Pancreas (tissue), 10 donors: Measurements from ENCODE around the gene PDGFA. TPM values are rescaled to one million over a fixed set of nuclear protein-coding genes. Genes with fewer than 3 reads are reported as not detected.

Experiments used
- ATAC-seq, 4 donors: fragments of 200-7000 bp; cut with Tn5 transposase; one replicate each; pipeline versions ENCODE4 v1.8.0 to v1.9.1; 2020; ENCODE audit warnings: mild to moderate bottlenecking in 4 of 4, moderate library complexity in 4 of 4
- DNase-seq, 6 donors: peaks; one replicate each; pipeline ENCODE4 v3.0.0-alpha.2; 2020
- FAIRE-seq: peaks from 2 replicates; lab custom pipeline; 2012; peaks lifted over from hg19 to GRCh38; lab: Jason Lieb, UNC
- H3K27ac ChIP-seq, 4 donors: fragments of 200-600 bp; sonication (generic); 1 replicate in 3 of 4; 2 replicates in 1 of 4; pipeline versions ENCODE4 v1.5.0 to v1.8.0; 2020
- H3K27me3 ChIP-seq, 4 donors: fragments of 200-600 bp; one replicate each; pipeline ENCODE4 v1.8.0; 2021
- H3K36me3 ChIP-seq, 3 donors: fragments of 200-600 bp; sonication (generic) in 1 of 3; one replicate each; pipeline versions ENCODE4 v1.5.0 to v1.8.0; 2020 to 2021
- H3K4me1 ChIP-seq, 3 donors: fragments of 200-600 bp; one replicate each; pipeline ENCODE4 v1.8.0; 2021
- H3K4me3 ChIP-seq, 4 donors: fragments of 200-600 bp; sonication (generic) in 2 of 4; one replicate each; pipeline versions ENCODE4 v1.5.0 to v1.8.0; 2020 to 2021
- H3K9me3 ChIP-seq, 4 donors: fragments of 200-600 bp; one replicate each; pipeline ENCODE4 v1.8.0; 2021
- WGBS, 2 donors: extraction: QIAGEN DNeasy Blood & Tissue Kit; methylation state at CpG; one replicate each; pipeline ENCODE4 v1.1.7; 2013; 5-methylcytosine and 5-hydroxymethylcytosine counted together
- intact Hi-C, 3 donors: fragments of 100-400 bp; cut with DNase I; formaldehyde crosslinking; loops; one replicate each; pipeline versions ENCODE4 v1.11.1 to v1.14.2; 2022
- polyA plus RNA-seq, 2 donors: library from polyadenylated mRNA; stranded (reverse); fragments of 200-250 nt; gene quantifications; one replicate each; pipeline ENCODE4 v1.2.3, GENCODE V29; 2013
- total RNA-seq, 6 donors: library from RNA; stranded (reverse); fragmentation: NEBNext Ultra II Directional in 4 of 6; extraction: Animal tissue kit (Norgen Biotek cat#: 25700) in 4 of 6; gene quantifications; one replicate each; pipeline versions ENCODE4 v1.2.1 to v1.2.4, GENCODE V29; 2021 to 2023
- TF ChIP-seq, protein P1 (sequence below), 4 donors: fragments of 200-600 bp; sonication (generic) in 3 of 4; IDR thresholded peaks; one replicate each; pipeline versions ENCODE4 v1.5.0 to v1.8.0; 2021; ENCODE audit warnings: antibody characterized with exemption in 4 of 4
- donor health status: healthy with polysubstance abuse.
- donor health status: DM: no; HTN: no; CAD: no; lungs with moderate emphysema.
- donor health status: DM: no; HTN: no; CAD: no.
- donor health status: control.
- donor health status: control.
- donor health status: Bipolar disorder and iron deficiency.
- donor health status: DM: yes; HTN: yes; CAD: no.
- donor health status: DM: no; HTN: no; CAD: no.
- donor health status: DM: no; HTN: no; CAD: no.
- donor health status: DM: yes; HTN: yes; CAD: no.

PDGFA gene
- total and polyA plus RNA-seq, 8 donors = 53.3 to 175 (median 65.6) TPM

DNA sequence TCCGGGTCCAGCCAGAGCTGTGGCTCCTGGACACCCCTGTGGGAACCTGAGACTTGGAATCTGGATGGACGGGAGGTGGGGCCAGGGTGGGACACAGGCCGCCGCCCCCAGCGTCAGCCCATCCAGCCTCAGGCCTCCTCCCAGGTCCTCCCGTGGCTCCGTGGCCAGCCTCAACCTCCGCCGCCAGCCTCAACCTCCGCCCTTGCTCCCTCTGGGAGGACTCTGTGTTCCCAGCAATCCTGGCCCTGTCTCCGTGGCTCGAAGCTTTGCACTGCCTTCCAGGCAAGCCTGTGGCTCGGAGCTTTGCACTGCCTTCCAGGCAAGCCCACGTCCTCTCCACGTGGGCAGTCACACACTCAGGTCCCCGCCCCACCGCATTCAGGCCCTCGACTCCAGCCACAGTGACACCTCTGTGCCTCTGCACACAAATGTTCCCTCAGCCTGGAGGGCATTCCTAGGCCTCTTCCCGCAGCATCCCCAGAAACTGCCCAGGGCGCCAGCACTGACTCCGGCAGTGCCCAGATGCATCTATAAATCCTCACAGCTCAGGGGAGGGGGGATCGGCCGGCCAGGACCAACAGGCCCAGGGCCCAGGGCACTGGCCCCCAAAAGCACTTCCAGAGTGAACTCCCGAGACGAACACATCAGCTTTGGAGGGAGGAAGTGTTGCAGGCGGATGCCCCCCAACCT, 44.7 kb upstream of the PDGFA start:
- TF ChIP-seq, protein P1, sequence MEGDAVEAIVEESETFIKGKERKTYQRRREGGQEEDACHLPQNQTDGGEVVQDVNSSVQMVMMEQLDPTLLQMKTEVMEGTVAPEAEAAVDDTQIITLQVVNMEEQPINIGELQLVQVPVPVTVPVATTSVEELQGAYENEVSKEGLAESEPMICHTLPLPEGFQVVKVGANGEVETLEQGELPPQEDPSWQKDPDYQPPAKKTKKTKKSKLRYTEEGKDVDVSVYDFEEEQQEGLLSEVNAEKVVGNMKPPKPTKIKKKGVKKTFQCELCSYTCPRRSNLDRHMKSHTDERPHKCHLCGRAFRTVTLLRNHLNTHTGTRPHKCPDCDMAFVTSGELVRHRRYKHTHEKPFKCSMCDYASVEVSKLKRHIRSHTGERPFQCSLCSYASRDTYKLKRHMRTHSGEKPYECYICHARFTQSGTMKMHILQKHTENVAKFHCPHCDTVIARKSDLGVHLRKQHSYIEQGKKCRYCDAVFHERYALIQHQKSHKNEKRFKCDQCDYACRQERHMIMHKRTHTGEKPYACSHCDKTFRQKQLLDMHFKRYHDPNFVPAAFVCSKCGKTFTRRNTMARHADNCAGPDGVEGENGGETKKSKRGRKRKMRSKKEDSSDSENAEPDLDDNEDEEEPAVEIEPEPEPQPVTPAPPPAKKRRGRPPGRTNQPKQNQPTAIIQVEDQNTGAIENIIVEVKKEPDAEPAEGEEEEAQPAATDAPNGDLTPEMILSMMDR (IDR thresholded peaks at IDR 0.05) = no peak
- Histone ChIP-seq H3K36me3 (no peaks in the 10 kb centered on the region), H3K9me3 (no peaks in the 10 kb centered on the region), H3K27ac (no peak overlapping the region), H3K27me3 (no peaks in the 10 kb centered on the region), H3K4me3 (no peak overlapping the region), H3K4me1 (peaks cover 5 to 9% (median 8%) of the 10 kb centered on the region in 3 donors)
- intact Hi-C loops = no loop called here
- DNase-seq = peak in 2 of 6 donors; percentile 23 to 62
- no peak for FAIRE-seq
- no peak for ATAC-seq
- WGBS, 2 donors = 89 to 93% methylated on average over 25 to 26 of the region's 26 CpGs

DNA sequence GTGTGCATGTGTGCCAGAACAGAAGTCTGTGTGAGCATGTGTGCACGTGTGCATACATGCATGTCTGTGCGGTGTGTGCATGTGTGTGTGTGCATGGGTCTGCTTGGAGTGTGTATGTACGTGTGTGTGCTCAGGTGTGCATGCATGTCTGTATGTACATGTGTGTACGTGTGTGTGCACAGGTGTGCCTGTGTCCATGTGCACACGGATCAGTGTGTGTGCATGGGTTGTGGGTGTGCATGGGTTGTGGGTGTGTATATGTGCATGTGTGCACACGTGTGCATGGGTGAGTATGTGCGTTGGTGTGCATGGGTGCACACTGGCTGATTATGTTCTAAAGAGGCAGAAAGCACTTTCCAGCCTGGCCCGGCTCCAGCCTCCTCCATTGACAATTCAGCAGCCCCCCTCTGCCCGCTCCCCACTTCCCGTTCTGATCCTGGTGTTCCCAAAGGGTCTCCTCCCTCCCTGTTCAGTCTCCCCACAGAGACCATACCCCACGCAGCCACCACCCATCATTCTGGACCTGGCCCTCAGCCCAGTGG, 44.1 kb upstream of the PDGFA start:
- no peaks in the 10 kb centered on the region for H3K27me3 ChIP-seq
- peaks cover 5 to 9% (median 8%) of the 10 kb centered on the region in 3 donors for H3K4me1 ChIP-seq
- FAIRE-seq (no peak), ATAC-seq (no peak), DNase-seq (peak in 1 of 6 donors; percentile 34)
- intact Hi-C loops = no loop called here
- H3K4me3 ChIP-seq = no peak overlapping the region
- H3K27ac ChIP-seq = no peak overlapping the region
- 87 to 89% methylated on average over 11 of the region's 11 CpGs for WGBS, 2 donors
- TF ChIP-seq, protein P1 (IDR thresholded peaks at IDR 0.05) = no peak
- no peaks in the 10 kb centered on the region for H3K9me3 ChIP-seq
- no peaks in the 10 kb centered on the region for H3K36me3 ChIP-seq

DNA sequence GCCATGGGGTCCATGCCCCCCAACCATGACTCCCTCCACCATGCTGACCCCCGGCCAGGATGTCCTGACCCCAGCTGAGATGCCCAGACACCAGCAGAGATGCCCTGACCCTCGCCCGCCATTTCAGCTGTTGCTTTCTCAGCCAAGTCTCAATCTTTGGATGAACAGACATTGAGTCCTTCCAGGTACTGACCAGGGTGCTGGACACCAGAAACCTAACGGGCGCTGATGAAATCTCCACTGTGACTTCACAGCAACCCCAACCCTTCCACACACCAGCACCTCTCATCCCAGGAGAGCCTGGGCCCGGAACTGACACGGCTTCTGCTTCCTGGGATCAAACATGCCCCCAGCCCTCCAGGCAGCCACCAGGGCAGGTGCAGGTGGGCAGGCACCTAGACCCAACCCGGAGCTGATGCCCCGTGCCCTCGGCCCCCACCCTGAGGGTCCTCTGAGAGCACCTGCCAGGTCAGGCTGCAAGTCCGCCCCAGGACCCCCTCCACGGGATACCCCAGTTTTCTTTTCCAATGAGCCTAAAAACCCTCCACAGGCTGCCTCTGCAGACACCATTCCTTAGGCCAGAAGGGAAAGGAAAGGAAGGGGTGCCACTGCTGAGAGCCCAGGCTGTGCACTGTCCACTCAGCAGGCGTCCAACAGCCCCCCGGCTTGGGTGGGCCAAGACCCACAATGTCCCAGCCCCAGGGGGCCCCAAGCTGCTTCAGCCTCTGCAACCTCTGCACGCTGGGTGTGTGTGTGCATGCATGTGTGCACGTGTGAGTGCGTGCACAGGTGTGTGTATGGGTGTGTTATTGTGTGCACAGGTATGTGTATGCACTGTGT, 43.4 kb upstream of the PDGFA start:
- WGBS, 2 donors = 90 to 92% methylated on average over 17 of the region's 17 CpGs
- peak overlapping the region in 1 of 4 donors; percentile 68 for H3K27ac ChIP-seq

DNA sequence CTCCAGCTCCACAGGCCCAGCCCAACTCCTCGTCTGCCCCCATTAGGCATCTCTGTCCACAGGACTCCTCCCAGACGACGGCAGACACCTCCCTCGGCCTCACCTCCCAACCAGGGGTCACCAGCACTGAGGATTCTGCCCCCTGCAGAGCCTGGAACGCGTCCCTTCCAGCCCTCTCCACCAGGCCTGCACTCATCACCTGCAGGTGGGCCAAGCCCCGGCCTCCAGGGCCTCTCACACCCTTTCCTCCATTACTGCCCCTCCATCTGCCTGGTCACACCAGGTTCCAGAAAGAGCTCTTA, 42.7 kb upstream of the PDGFA start:
- H3K27me3 ChIP-seq = no peaks in the 10 kb centered on the region
- H3K4me1 ChIP-seq = peaks cover 5 to 9% (median 8%) of the 10 kb centered on the region in 3 donors
- no peak for FAIRE-seq
- ATAC-seq = peak; percentile 5 to 30 (median 10)
- TF ChIP-seq, protein P1 (IDR thresholded peaks at IDR 0.05) = no peak
- H3K9me3 ChIP-seq = no peaks in the 10 kb centered on the region
- peak overlapping the region in 1 of 4 donors; percentile 20 for H3K4me3 ChIP-seq
- H3K27ac ChIP-seq = peak overlapping the region; percentile 63 to 78 (median 72)
- peak in 3 of 6 donors; percentile 35 to 59 (median 48) for DNase-seq
- intact Hi-C loops = no loop called here
- no peaks in the 10 kb centered on the region for H3K36me3 ChIP-seq
- 66 to 81% methylated on average over 7 of the region's 7 CpGs for WGBS, 2 donors

More for the DNA sequence above, 43.4 kb upstream of the PDGFA start:
- TF ChIP-seq, protein P1 (IDR thresholded peaks at IDR 0.05) = no peak
- FAIRE-seq (no peak), DNase-seq (peak in 2 of 6 donors; percentile 31 to 65), ATAC-seq (no peak)
- Histone ChIP-seq H3K9me3 (no peaks in the 10 kb centered on the region), H3K4me3 (peak overlapping the region in 1 of 4 donors; percentile 20), H3K36me3 (no peaks in the 10 kb centered on the region), H3K27me3 (no peaks in the 10 kb centered on the region), H3K4me1 (peaks cover 5 to 9% (median 8%) of the 10 kb centered on the region in 3 donors)
- intact Hi-C loops = no loop called here
